H7 (cell line): ENCODE data around the gene STIMATE. TPM values are rescaled to one million over a fixed set of nuclear protein-coding genes. Genes with fewer than 3 reads are reported as not detected.

Experiments
- DNase-seq: peaks from one replicate; pipeline ENCODE4 v3.0.0; 2012
- H3K27me3 ChIP-seq: 2 replicates; pipeline ENCODE4 v1.6.0; 2011; ENCODE audit warnings: mild to moderate bottlenecking, low read length; ENCODE audit not compliant: control insufficient read depth, insufficient read depth
- H3K36me3 ChIP-seq: replicated peaks from 2 replicates; pipeline ENCODE4 v1.5.1; 2011; ENCODE audit warnings: low read length; ENCODE audit not compliant: control insufficient read depth, insufficient read depth
- H3K4me3 ChIP-seq: 2 replicates; pipeline ENCODE4 v1.5.1; 2011; ENCODE audit warnings: low read depth, mild to moderate bottlenecking, control low read depth, low read length, moderate library complexity; ENCODE audit not compliant: insufficient read depth
- total RNA-seq: library from RNA; depleted of rRNA; stranded (reverse); fragments of >200 nt; shearing (Covaris generic); gene quantifications from 2 replicates; pipeline ENCODE4 v1.2.3, GENCODE V29; 2014; rRNA removed

STIMATE gene
- total RNA-seq, 1 experiment from 2014 or later, result 10.9 TPM

DNA sequence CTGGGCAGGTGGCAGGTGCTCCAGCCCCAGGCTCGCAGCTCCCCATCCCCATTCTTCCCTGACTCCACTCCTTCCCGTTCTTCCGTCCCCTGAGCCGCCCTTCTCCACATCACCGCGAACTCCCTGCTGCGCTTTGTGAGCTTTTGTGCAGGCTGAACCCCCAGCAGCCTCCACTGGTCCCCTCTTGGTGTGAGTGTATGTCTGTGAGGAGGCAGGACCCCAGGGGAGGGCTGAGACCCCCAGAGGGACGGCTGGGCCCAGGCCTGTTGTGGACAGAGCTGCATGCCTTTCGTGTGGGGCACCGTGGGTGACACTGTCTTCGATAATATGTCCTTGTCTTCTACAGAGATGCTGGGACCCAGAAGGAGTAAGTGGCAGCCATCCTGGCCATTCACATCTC lies 110.1 kb downstream of the STIMATE start:
- H3K4me3 ChIP-seq, result no peak overlapping the region
- peak; percentile 38 for DNase-seq
- no peaks in the 10 kb centered on the region for H3K36me3 ChIP-seq
- H3K27me3 ChIP-seq, result no peaks in the 10 kb centered on the region

Other genes with a start within 250 kb of the STIMATE start
- 29.1 and 39.6 TPM in 2 replicates for gene PBRM1, start 211.6 kb downstream of the STIMATE start, total RNA-seq
- gene GNL3, start 211.5 kb downstream of the STIMATE start, total RNA-seq, result 148 and 237 TPM in 2 replicates
- gene GLT8D1, start 191.8 kb downstream of the STIMATE start, total RNA-seq, result 48.2 and 65.7 TPM in 2 replicates
- 84.5 and 85.3 TPM in 2 replicates for gene SPCS1, start 191.4 kb downstream of the STIMATE start, total RNA-seq
- gene NEK4, start 126.6 kb downstream of the STIMATE start, total RNA-seq, result 26.2 and 36.5 TPM in 2 replicates
- gene ITIH1, start 119.9 kb downstream of the STIMATE start, total RNA-seq, result not detected in 2 replicates
- not detected in 2 replicates for gene ITIH3, start 102.8 kb downstream of the STIMATE start, total RNA-seq
- gene ITIH4, start 66.9 kb downstream of the STIMATE start, total RNA-seq, result 0.14 TPM in 1 of 2 replicates, not detected in the other
- 0.63 and 0.97 TPM in 2 replicates for gene MUSTN1, start 62.5 kb downstream of the STIMATE start, total RNA-seq
- gene SFMBT1, start 148.5 kb upstream of the STIMATE start, total RNA-seq, result 12.9 and 22.2 TPM in 2 replicates
- 9.5 and 10.4 TPM in 2 replicates for gene RFT1, start 232.9 kb upstream of the STIMATE start, total RNA-seq